ENCODE data around the gene ASMTL.

DNA sequence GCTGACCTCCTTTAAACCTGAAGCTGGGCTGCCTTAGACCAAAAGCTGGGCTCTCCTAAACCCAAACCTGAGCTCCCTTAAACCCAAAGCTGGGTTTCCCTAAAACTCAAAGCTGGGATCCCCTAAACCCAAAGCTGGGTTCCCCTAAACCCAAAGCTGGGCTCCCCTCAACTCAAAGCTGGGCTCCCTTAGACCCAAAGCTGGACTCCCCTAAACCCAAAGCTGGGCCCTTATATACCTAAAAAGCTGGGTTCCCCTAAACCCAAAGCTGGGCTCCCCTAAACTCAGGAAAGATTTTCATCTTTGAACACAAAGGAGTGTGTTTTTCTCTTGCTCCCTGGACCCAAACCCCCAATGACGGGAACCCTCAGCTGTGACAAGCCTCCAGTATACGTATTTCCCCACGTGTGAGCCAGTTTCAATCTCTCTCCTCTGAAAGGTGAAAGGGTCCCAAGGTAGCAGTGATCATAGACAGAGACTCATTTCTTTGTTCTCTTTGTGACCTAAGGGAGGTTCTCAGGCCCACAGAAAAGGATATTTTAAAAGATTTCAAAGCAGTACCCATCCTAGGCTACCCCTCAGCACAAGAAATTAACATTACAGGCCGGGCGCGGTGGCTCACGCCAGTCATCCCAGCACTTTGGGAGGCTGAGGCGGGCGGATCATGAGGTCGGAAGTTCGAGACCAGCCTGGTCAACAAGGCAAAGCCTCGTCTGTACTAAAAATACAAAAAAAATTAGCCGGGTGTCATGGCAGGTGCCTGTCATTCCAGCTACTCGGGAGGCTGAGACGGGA, 31.3 kb upstream of the ASMTL start:
- TF ChIP-seq POLR2A (IDR thresholded peaks at IDR 0.05), result no peak
- TF ChIP-seq, protein P1, sequence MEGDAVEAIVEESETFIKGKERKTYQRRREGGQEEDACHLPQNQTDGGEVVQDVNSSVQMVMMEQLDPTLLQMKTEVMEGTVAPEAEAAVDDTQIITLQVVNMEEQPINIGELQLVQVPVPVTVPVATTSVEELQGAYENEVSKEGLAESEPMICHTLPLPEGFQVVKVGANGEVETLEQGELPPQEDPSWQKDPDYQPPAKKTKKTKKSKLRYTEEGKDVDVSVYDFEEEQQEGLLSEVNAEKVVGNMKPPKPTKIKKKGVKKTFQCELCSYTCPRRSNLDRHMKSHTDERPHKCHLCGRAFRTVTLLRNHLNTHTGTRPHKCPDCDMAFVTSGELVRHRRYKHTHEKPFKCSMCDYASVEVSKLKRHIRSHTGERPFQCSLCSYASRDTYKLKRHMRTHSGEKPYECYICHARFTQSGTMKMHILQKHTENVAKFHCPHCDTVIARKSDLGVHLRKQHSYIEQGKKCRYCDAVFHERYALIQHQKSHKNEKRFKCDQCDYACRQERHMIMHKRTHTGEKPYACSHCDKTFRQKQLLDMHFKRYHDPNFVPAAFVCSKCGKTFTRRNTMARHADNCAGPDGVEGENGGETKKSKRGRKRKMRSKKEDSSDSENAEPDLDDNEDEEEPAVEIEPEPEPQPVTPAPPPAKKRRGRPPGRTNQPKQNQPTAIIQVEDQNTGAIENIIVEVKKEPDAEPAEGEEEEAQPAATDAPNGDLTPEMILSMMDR (IDR thresholded peaks at IDR 0.05), result no peak

Data from gastroesophageal sphincter (tissue), 3 donors.